Measurements from ENCODE around the gene TBC1D24.
A peak's percentile ranks its signal among the peaks of the same experiment; 100 is the strongest.

Gene TBC1D24

DNA sequence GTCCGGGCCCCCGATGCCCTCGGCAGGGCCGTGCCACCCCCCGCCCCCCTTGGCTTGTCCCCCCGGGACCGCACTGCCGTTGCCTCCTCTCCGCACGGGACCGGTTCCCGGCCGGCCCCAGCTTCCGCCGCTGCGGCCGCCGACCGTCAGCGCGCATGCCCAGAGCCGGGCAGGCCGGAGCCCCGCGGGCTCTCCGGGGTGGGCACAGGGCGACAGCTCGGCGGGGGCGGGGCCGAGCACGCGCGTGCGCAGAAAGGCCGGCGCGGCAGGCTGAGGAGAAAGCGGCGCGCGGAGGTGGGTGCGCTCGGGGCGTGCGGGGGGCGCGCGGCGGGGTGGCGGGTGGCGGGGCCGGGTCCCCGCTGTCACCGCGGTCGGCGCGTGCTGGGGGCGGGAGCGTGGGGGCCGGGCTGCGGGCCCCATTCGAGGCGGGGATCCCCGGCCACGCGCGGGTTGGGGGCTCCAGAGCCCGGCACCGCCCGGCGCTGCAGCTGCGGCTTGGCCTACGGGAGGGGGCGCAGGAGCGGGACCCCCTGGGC is at the start of gene TBC1D24:
Gene TBC1D24, plus strand, starts transcription at position 251 of the 536 bp plus-strand sequence. CDS start 21,022 bp downstream, outside the sequence.
- no peak for DNase-seq (ENCODE audit: extremely low read depth, low read depth)
- H3K4me3 ChIP-seq (replicated peaks; ENCODE audit: low read depth, low read length): peak within 1 kb of the TSS; percentile 85
- TF ChIP-seq, protein P1, sequence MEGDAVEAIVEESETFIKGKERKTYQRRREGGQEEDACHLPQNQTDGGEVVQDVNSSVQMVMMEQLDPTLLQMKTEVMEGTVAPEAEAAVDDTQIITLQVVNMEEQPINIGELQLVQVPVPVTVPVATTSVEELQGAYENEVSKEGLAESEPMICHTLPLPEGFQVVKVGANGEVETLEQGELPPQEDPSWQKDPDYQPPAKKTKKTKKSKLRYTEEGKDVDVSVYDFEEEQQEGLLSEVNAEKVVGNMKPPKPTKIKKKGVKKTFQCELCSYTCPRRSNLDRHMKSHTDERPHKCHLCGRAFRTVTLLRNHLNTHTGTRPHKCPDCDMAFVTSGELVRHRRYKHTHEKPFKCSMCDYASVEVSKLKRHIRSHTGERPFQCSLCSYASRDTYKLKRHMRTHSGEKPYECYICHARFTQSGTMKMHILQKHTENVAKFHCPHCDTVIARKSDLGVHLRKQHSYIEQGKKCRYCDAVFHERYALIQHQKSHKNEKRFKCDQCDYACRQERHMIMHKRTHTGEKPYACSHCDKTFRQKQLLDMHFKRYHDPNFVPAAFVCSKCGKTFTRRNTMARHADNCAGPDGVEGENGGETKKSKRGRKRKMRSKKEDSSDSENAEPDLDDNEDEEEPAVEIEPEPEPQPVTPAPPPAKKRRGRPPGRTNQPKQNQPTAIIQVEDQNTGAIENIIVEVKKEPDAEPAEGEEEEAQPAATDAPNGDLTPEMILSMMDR (IDR thresholded peaks at IDR 0.05; ENCODE audit: low read depth, low read length, missing control alignments): no peak

DNA sequence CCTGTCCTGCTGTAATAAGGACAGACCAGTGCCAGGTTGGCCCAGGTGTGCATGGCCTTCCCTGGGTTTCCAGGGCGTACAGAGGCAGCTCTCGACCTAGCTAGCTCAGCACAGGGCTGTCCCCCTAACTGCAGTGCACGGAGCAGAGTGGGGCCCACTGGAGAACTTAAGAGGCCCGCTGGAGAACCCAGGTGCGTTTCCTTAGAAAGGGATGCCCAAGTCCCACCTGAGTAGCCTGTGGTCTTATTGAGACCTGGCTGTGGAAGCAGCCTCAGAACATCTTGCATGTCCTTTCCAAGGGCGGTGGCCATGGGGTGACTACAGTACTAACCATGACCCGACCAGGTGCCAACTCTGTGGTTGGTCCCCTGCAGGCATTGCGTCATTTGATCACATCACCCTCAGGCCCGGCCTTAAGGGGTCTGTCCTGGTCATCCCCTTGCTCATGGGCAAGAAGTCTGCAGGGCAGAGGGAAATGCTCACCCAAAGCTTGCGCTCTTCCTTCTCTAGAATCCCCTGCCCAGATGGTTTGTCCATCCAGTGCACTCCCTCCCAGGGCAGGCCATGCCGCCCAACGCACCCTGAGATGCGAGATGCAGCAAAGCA is 49.0 kb upstream of the TBC1D24 start:
- H3K4me3 ChIP-seq (replicated peaks; ENCODE audit: low read depth, low read length): no peak overlapping the region
- DNase-seq (ENCODE audit: extremely low read depth, low read depth): no peak
- TF ChIP-seq, protein P1 (IDR thresholded peaks at IDR 0.05; ENCODE audit: low read depth, low read length, missing control alignments): no peak

DNA sequence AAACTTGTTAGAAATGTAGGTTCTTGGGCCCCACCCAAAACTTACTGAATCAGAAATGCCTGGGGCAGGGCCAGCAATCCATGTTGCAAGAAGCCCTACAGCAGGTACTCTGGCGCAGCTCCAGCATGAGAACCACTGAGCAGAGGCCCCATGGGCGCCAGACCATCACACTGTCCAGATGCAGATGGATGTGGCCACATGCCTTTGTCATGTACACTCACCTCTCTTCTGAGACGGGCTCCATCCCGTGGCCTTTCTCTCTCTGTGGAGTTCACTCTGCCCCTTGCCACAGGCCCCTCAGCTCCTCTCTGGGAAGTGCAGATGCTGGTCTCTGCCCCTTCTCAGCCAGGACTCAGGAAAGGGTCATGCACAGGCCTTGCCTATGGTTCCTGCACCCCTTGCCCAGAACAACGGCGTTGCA is 48.0 kb upstream of the TBC1D24 start:
- TF ChIP-seq, protein P1 (IDR thresholded peaks at IDR 0.05; ENCODE audit: low read depth, low read length, missing control alignments): no peak
- DNase-seq (ENCODE audit: extremely low read depth, low read depth): no peak

DNA sequence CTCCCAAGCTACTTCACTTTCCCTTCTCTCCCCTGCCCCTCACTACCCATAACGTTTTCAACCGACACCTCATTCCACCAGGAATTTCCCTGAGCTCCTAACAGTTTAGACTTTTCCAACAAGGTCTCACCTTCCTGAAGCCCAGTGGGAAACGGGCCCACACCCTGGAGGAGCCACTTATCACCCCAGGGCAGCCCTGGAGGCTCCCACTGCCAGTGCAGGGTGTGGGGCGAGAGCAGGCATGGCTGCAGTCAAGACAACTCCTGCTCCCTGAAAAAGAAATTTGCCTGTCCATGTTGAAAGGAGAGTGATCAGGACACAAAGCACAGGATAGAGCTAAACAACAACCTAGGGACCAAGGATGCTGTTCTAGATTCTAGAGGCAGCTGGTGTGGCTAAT is 47.4 kb upstream of the TBC1D24 start:
- DNase-seq (ENCODE audit: extremely low read depth, low read depth): no peak
- no peak overlapping the region for H3K4me3 ChIP-seq (replicated peaks; ENCODE audit: low read depth, low read length)
- TF ChIP-seq, protein P1 (IDR thresholded peaks at IDR 0.05; ENCODE audit: low read depth, low read length, missing control alignments): no peak

More for the DNA sequence above, 48.0 kb upstream of the TBC1D24 start:
- no peak overlapping the region for H3K4me3 ChIP-seq (replicated peaks; ENCODE audit: low read depth, low read length)

DNA sequence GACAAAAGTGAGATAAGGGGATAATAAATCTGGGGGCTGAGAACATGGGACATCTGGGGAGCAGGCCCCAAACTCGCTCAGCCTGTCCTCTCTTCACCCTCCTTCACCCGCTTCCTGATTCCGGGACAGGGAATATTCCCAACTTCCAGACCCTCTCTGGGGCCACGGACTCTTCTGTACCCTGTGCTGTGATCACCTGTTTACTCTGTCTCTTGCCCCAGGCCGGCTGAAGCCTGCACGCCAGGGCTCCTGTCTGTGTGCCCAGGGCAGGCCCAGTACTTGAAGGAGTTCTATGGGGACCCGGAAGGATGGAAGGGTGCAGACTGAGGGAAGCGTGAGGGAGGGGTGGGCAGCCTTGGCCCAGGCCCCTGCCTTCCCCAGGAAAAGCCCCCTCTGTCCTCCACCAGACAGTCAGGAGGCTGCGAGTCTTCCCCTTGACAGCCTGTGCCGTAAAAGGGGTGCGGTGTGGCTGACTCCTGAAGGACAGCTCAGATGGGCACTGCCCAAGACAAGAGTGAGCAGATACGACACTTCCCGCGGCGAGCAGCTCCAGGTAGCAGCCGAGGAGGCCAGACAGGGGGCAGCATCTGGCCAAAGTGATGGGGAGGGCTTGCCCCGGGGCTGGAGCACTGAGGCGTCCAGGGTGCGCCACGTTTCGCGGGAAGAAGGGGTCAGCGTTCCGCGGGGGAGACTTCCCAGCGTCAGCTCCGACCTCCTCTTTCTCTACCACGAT is 46.7 kb upstream of the TBC1D24 start:
- TF ChIP-seq, protein P1 (IDR thresholded peaks at IDR 0.05; ENCODE audit: low read depth, low read length, missing control alignments): no peak
- no peak for DNase-seq (ENCODE audit: extremely low read depth, low read depth)
- peak overlapping the region; percentile 91 for H3K4me3 ChIP-seq (replicated peaks; ENCODE audit: low read depth, low read length)

DNA sequence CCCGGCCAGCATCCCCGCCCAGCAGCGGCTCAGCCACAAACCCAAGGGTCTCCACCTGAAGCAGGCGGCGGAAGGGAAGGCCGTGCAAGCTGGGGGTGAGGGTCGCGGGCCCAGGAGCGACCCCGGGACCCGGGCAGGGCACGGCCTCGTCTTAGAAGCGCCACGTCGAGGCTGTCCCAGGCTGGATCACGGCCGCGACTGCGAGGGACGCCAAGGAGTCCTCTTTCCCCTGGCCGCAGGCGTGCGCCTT is 46.2 kb upstream of the TBC1D24 start:
- DNase-seq (ENCODE audit: extremely low read depth, low read depth): no peak
- peak overlapping the region; percentile 91 for H3K4me3 ChIP-seq (replicated peaks; ENCODE audit: low read depth, low read length)
- TF ChIP-seq, protein P1 (IDR thresholded peaks at IDR 0.05; ENCODE audit: low read depth, low read length, missing control alignments): no peak

Measured in HFF-Myc (cell line).